ENCODE results near the gene MAT1A.
"Not testable (repeated sequence)": the region's sequence is repeated elsewhere in the genome, so short reads cannot be mapped to it uniquely, and the experiment has no call there.

The MAT1A gene

DNA sequence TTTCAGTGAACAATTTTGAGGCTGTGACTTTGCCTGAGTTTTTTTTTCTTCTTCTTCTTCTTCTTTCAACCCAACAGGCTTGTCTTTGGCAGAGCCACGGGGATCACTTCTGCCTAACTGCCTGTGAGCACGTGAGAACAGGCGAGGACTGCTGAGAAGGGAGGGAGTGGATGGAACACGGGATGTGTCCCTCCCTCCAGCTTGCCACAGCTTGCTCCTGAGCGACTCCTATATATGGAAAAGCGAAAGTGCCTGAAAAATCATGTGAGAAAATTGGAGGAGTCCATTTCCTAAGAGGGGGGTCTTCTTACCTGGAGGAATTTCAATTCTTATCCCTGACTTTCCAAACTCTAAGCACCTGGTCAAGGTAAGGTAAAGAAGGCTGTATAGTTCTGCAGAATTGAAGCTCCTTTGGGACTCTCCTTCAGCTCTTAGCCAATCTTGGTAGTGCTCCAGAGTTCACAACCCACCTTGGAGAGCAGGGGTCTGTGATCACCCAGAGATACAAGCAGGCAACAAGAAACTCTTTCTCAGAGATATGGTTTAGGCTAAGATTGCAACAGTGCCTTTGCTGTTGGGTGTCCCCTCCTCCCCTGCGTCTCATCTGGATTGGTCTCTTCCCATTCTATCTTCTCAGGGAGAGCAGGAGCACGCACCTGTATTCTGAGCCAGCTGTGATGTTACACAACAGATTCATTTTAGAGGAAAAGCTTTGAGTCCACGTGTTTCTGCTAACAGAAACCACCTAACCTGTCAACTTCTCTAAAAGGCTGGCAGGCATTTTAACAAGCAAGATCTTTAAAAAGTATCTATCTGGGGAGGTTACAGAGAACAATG, at the start of gene MAT1A:
TSS of gene MAT1A (minus strand) at position 208 of the 837 bp plus-strand sequence. CDS start 235 bp downstream, outside the sequence.
- DNase-seq: peak; percentile 63

DNA sequence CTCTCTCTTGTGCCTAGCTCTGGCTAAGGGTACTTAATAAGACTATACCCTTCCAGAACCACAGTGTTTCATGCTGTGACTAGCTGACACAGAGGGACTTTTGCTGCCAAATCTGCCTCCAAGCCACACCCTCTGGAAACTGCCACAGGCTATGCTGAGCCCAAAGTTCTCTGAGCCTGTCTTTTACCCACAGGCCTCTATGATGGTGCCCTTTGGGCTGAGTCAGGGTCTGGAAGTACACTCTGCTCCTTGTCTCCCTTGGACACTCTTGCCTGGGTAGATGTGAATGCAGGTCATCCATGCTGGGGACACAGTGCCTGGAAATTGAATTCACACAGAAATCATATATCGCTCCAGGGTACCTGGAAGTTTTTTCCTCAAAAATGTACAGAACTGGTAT, 44.5 kb upstream of the MAT1A start:
- DNase-seq: no peak

DNA sequence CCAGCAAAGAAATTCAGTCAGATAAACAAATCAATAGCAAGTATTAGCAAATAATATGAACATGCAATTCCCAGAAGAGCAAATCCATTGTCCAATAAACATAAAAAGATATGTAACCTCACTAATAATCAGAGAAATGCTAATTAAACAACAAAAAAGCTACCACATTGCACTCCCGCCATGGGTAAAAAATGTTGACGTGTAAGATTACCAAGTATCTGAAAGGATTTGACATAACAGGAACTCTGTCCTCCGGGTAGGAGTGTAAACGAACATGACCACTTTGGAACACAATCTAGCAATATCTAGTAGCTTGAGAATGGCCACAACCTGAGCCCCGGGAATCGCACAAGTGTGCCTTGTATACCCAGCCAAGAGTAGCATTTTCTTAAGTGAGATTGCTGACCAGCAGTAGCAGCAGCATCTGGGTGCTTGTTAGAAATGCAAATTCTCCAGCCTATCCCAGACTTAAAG, 35.5 kb upstream of the MAT1A start:
- DNase-seq: no peak

DNA sequence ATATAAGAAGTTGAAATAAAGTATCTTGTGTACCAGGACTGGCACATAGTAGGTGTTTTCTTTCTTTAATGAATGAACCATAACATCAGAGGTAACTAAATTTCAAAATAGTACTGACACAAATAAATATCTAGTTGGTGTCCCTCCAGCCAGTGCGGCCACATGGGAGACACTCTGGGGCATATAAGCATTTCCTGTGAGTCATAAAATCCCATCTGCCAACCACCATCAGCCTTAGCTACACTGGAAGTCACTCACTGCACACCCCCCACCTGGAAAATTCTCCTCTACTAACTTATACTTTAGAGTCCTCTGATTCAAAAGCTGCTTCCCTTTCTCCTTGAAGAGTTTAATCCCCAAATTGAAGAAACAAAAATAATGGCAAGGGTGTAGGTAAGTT, 34.6 kb upstream of the MAT1A start:
- no peak for DNase-seq

DNA sequence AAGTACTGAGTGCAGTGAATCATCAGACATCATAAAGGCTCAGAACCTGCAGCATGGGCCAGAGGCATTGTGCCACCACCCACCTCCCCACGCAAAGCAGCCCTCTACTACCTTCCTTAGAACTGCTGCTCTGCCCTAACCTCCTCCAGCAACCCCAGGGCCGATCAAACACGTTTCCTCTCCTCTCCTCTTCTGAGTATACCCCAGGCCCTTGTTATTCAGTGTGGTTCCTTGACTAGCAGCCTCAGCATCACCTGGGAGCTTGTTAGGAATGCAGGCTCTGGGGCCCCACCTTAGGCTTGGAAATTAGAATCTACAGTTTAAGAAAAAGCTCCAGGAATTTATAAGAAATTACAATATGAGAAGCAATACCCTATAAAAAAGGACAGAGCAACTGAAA, 33.9 kb upstream of the MAT1A start:
- DNase-seq: no peak

DNA sequence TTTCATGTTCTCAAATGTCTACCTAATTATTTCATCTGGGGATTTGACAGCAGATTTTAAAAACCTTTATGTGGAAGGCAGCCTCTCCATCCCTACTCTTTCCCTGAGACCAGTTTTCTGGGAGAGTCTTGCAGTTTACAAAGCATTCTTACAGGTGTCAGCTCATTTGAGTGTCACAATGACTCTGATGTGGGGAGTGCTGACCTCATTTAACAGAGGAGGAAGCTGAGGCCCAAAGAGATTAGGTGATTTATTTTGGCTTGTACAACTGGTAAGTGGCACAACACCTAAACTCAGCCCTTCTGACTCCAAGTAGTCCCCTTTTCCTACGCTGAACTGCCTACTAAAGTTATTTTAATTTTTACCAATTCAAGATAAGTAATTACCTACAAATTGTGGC, 33.3 kb upstream of the MAT1A start:
- DNase-seq: no peak

DNA sequence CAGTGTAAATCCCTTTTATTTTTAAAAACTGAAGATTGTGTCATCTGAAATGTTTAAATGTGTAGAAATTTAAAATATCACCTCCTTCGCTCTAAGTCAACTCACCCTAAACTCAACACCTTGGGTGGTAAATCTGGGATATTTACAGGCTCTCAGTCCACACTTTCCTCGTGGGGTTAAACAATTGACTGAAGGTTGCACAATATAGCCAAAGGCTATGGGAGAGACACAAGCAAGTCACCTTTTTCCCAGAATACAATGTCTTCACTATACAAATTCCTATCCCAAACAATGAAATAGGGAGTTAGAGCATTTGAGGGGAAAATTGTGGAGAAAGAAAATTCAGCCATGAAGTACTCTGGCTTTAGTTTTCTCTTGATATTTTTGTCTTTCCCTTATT, 32.7 kb upstream of the MAT1A start:
- DNase-seq: no peak

DNA sequence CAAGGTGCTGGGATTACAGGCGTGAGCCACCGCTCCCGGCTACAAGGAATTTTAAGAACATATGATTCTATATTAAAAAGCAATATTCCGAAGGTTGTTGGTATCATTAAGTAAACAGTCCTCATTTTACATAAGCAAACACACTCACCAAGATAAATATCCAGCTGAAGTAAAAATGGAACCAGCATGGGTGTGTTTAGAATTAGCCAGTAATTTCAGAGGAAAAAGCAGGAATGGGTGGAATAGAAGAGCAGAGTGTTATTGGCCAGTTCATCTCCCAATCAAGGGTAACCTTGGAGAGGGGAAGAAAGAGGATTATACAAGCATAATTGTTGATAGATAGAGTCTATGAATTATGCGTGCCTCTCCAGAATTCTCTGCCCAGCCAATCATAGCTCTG, 31.7 kb upstream of the MAT1A start:
- no peak for DNase-seq

DNA sequence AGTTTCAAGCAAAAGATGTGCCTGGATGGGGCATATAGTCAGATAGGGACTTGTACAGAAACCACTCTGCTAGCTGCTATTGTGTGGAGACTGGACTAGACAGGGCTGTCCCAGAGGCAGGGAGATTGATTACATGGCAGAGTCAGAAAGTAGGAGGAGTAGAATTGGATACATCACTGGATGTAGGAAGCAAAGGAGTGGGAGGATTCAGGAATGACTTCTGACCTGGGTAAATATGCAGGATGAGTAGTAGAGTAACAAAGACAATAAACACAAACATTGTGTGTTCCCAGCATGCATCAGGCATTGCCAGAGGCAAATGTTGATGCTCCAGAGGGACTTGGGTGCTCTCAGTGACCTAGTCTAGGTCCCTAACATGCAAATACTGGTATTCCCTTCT, 30.9 kb upstream of the MAT1A start:
- no peak for DNase-seq

DNA sequence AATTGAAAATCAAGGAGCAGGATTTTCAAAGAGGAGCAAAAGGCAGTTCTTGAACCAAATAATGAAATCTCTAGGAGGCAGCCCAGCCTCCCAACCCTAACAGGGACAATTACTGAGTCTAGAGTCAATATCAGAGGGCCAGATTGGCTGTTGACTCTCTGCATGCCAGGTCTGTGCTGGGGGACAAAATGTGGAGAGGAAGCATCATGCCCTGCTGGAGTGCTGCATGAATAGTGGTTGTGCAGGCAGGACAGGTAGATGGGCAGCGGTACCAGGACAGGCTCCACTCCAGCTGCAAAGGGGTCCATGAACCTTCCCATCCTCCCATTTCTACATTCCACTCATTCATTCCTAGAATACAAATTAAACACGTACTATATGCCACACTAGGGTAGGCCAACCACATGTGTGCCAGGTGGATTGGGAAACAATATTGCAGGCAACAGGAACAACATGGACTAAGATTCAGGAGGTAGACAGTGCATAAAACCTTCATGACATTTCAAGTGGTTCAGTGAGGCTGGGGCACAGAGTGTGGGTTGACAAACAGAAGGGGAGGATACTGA, 30.4 kb upstream of the MAT1A start:
- DNase-seq: peak; percentile 5

DNA sequence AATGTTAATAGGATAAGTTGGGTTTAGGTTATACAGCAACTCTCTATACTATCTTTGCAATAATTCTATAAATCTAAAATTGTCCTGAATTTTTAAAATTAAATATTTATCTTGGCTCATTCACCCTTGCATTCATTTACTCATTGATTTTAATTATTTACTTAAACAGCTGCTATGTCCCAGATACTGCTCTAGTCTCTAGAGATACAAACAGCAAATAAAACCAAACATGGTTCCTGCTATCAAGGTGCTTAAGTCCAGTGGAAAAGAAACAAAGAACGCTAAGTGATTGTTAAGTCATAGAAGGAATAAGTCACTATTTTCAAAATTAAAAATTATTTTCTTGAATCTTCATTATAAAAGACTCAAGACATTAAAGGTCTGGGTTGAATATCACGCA, 29.9 kb upstream of the MAT1A start:
- no peak for DNase-seq

DNA sequence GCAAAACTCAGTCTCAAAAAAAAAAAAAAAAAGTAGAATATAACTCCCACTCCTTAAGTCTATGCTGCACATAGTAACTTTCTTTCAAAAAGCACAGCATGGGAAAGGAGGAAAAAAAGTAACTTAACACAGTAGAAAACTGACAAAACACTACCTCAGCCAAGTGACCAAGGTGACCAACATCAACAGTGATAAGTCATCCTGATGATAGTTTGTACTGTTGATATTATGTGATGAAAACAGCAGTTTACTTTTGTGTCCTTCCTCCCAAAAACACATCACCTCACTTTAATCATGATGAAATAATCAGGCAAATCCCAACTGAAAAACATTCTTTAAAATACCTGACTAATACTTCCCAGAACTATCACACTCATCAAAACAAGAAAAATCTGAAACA, 29.3 kb upstream of the MAT1A start:
- no peak for DNase-seq

DNA sequence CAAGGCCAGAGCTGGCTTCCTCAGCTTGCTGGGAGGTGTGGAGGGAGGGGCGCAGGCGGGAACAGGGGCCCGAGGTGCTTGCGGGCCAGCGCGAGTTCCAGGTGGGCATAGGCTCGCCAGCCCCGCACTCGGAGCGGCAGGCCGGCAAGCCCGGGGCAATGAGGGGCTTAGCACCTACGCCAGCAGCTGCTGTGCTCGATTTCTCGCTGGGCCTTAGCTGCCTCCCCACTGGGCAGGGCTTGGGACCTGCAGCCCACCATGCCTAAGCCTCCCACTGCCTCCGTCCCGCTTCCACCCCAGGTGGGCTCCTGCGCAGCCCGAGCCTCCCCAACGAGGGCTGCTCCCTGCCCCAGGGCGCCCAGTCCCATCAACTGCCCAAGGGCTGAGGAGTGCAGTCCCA, 25.9 kb upstream of the MAT1A start:
- no peak for DNase-seq

DNA sequence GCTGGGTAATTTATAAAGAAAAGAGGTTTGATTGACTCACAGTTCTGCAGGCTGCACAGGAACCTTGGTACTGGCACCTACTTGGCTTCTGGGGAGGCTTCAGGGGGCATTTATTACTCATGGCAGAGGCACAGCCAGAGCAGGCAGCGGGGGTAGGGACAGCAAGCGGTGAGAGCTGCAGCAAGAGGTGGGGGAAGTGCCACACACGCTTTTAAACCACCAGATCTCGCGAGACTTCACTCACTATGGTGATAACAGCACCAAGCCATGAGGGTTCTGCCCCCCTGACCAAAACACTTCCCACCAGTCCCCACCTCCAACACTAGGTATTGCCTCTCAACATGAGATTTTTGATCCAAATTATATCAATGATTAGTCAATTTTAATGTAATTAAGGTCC, 24.1 kb upstream of the MAT1A start:
- DNase-seq: no peak

DNA sequence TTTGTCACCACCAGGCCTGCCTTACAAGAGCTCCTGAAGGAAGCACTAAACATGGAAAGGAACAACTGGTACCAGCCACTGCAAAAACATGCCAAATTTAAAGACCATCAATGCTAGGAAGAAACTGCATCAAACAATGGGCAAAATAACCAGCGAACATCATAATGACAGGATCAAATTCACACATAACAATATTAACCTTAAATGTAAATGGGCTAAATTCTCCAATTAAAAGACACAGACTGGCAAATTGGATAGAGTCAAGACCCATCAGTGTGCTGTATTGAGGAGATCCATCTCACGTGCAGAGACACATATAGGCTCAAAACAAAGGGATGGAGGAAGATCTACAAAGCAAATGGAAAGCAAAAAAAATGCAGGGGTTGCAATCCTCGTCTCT, 16.5 kb upstream of the MAT1A start:
- DNase-seq: not testable (repeated sequence)

DNA sequence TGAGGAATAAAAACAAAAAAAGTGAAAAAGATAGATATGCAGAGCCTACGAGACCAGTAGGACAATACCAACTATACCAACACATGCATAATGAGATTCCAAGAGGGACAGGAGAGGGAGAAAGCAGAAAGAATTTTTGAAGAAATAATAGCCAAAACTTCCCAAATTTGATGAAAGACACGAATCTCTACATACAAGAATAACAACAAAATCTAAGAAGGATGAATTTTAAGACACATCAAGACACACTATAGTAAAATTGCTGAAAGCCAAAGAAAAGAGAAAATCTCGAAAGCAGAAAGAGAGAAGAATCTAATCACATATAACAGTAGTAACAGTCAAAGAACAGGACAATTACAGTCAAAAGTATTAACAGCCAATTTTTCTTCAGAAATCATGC, 7.5 kb upstream of the MAT1A start:
- DNase-seq: no peak

DNA sequence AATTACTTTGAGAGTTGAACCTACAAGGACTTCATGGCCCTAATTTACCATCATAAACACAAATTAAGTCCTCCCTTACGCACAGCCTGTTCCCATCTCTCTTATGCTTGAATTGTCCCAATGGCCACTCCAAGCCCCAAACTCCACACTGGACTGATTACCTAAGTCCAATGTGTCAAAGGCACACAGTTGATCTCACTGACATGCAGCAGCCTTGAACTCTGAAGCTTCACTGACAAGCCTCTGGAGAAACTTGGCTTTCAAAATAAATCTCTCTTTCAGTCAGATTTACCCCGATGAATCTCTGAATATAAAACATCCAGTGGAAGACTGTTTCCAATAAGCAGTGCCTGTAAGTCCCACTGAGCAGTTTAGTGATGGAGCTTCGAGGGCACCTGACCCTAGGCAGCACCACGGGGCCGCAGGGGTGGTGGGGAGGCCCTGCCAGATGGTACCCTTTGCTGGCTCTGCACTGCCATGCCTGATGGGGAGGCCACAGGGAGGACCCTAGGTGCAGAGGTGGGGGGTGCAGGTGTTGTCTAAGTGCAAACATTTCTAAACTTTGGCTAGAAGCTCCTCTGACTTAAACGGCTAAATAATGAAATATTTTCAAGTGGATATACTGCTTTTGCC, 3.3 kb upstream of the MAT1A start:
- no peak for DNase-seq

DNA sequence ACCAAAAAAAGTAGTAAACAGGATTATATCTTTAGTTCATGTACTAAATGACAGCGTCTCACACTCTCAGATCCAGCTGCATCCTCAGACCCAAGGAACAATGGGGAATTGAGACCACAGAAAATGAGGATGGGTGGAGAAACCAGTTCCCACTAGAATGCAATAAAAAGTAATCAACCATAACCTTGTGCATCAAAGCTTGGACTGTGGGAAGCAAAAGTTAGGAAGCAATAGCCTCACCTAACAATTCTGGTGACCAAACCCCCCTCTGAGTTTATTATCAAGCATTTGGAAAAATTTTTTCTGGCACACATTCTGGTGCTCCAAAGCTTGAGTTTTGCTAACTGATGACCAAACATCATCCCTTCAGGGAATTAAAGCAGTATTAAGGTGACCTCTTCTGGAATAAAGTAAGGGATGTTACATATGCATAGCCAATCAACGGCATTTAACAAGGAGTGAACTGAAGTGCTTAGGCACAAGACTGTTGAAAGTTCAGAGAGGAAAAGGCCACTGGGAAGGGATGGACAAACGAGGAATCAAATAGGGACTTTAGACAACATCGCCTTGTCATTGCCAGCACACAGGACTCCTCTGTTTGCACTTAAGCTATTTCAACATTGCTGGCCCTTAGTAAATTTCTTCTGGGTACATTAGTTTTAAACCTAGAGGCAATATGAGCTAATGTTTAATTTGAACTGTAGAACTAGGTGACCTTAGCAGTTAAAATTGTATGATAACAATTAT, 1.2 kb upstream of the MAT1A start:
- no peak for DNase-seq

DNA sequence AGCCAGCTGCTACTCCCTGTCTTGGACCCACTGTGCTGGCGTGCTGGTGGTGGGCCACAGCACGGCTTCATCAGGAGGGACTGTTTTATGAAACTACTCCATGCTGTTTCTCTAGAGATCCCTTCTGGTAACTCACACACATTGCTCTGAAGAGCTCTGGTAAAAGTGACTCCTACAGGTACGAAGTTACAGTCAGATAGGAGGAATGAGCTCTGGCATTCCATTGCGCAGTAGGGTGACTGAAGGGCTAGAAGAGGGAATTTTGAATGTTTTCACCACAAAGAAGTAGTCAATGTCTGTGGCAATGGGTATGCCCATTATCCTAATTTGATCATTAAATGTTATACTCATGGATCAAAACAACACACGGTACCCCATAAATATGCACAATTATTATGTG, 609 bp downstream of the MAT1A start:
- DNase-seq: no peak

DNA sequence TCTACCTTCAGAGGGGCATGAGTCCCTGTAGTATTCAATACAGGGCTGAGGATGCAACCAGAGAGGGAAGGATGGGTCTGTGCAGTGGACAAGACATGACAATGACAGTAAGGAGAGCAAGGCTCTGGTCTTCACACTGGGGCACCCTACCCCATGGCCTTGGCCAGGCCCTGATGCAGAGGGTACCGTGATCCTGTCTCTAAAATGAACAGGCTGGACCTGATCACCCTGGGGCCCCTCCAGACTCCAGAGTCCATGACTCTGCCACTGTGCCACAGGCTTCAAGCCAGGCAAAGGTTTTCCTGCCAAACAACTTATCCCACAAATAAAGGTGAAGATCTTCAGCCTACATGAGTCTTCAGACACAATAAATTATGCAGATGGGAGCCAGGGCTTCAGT, 4.9 kb downstream of the MAT1A start:
- DNase-seq: no peak

DNA sequence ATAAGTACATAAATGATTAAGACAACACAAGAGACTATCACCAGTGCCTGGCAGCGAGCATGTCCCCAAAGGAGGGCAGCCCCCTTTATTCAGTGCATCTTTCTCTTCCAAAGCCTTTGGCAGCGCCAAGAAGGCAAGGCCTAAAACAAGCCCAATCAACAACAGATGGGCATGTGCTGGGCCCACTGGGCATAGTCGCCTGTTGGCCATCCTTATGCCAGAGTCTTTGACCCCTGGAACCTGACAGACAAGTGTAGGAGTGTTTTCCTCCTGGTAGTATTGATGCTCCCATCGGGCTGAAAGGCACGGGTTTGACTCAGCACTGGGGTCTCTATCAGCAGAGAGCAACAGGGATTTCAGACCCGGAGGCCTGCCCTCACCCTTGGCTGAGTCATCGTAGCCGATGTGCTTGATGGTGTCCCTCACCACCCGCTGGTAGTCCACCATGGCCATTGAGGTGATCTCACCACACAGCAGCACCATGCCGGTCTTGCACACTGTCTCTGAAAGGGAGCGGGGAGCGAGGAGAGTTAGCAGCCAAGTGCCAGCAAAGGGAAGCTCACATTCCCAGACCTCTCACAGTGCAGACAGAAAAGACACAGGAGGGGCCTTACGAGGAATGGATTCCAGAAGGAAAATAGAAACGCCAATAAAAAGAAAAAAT, 5.8 kb downstream of the MAT1A start:
- DNase-seq: no peak

DNA sequence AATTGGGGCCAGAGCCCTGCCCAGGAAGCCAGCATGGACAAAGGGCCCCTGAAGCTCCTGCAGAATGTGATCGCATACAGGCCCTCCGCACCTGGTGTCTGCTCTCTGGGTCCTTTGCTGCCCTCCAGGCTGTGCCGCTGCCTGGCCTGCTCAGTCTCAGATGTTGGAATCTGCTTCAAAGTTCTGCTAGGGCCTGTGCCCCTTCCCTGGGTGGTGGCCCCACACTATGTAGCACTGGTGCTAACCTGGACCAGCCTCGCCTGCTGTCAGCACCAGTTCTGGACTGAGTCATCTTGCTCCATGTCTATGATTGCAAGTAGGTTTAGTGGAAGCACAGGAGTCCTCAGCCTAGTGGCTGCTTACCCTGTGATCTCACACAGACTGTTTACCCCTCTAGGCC, 6.3 kb downstream of the MAT1A start:
- no peak for DNase-seq

All from NCI-H774 (cell line).